Endothelial cell of umbilical vein (primary cell): ENCODE data around the gene SYT7. TPM values are rescaled to one million over a fixed set of nuclear protein-coding genes. Genes with fewer than 3 reads are reported as not detected.

Experiments
- BruUV-seq: library from RNA; stranded (reverse); fragments of 400-500 nt; replicated peaks from 2 replicates; lab custom pipeline; 2021; lab: Mats Ljungman, UMichigan
- CTCF ChIA-PET: fragments of 300-600, 350-600 bp; sonication (Branson Sonifier 250); formaldehyde crosslinking; loops from one replicate; lab custom pipeline; 2021; ENCODE audit warnings: antibody characterized with exemption, inconsistent platforms; lab: Charles Lee
- POLR2A ChIA-PET: fragments of 300-600, 350-600 bp; sonication (Branson Sonifier 250); formaldehyde crosslinking; loops from one replicate; lab custom pipeline; 2021; ENCODE audit warnings: antibody characterized with exemption, inconsistent platforms; lab: Charles Lee
- DNase-seq: peaks from one replicate; pipeline ENCODE4 v3.0.0-alpha.2; 2011; ENCODE audit warnings: low read depth, low spot score
- FAIRE-seq: peaks from 2 replicates; lab custom pipeline; 2011; peaks lifted over from hg19 to GRCh38; lab: Jason Lieb, UNC
- H2AFZ ChIP-seq: 2 replicates; pipeline ENCODE4 v1.6.0; 2012; ENCODE audit warnings: low read depth, low read length, control low read depth, inconsistent platforms
- H3K27ac ChIP-seq: 2 replicates; pipeline ENCODE4 v1.5.1; 2011; ENCODE audit warnings: low read depth, mild to moderate bottlenecking, control low read depth, low read length, moderate library complexity; ENCODE audit not compliant: insufficient read depth
- H3K27me3 ChIP-seq, 2 experiments: 2 replicates each; pipeline versions ENCODE4 v1.6.0 to v1.6.1; 2011; ENCODE audit warnings: low read length in 2 of 2, mixed read lengths in 1 of 2; ENCODE audit not compliant: control insufficient read depth in 2 of 2, insufficient read depth in 2 of 2
- H3K36me3 ChIP-seq, 2 experiments: 2 replicates in 1 of 2; 3 replicates in 1 of 2; pipeline ENCODE4 v1.5.1; 2011; ENCODE audit warnings: low read length in 2 of 2, mild to moderate bottlenecking in 1 of 2, moderate library complexity in 1 of 2; ENCODE audit not compliant: control insufficient read depth in 2 of 2, insufficient read depth in 2 of 2; ENCODE audit errors: extremely low read depth in 1 of 2
- H3K4me1 ChIP-seq: 3 replicates; pipeline ENCODE4 v1.5.1; 2011; ENCODE audit warnings: mild to moderate bottlenecking, low read length; ENCODE audit not compliant: control insufficient read depth, insufficient read depth; ENCODE audit errors: extremely low read depth
- H3K4me2 ChIP-seq: 2 replicates; pipeline ENCODE4 v1.6.1; 2011; ENCODE audit warnings: low read length, control low read depth, mixed read lengths; ENCODE audit not compliant: insufficient read depth
- H3K4me3 ChIP-seq, 3 experiments: fragments of 200-600 bp in 1 of 3; sonication (generic), shearing (Covaris generic) in 1 of 3; replicated peaks in 1 of 3; 2 replicates each; pipeline ENCODE4 v1.5.1; 2011 to 2016; ENCODE audit warnings: control low read depth in 3 of 3, low read length in 3 of 3, mild to moderate bottlenecking in 2 of 3, inconsistent platforms in 1 of 3, low read depth in 1 of 3, moderate library complexity in 1 of 3; ENCODE audit not compliant: insufficient read depth in 1 of 3
- H3K79me2 ChIP-seq: 2 replicates; pipeline ENCODE4 v1.6.0; 2012; ENCODE audit warnings: low read length, inconsistent platforms; ENCODE audit not compliant: control insufficient read depth, insufficient read depth
- H3K9ac ChIP-seq: replicated peaks from 2 replicates; pipeline ENCODE3; 2011; ENCODE audit warnings: low read length, control low read depth; ENCODE audit not compliant: insufficient read depth; ENCODE audit errors: extremely low read depth
- H3K9me1 ChIP-seq: replicated peaks from 3 replicates; pipeline ENCODE4 v1.6.0; 2011; ENCODE audit warnings: mild to moderate bottlenecking, low read length; ENCODE audit not compliant: control insufficient read depth, insufficient read depth; ENCODE audit errors: extremely low read depth
- H3K9me3 ChIP-seq: replicated peaks from 2 replicates; pipeline ENCODE4 v1.5.1; 2012; ENCODE audit warnings: low read length, inconsistent platforms; ENCODE audit not compliant: control insufficient read depth, insufficient read depth
- H4K20me1 ChIP-seq: replicated peaks from 2 replicates; pipeline ENCODE3; 2011; ENCODE audit warnings: mild to moderate bottlenecking, low read length; ENCODE audit not compliant: control insufficient read depth, insufficient read depth; ENCODE audit errors: extremely low read depth
- CTCF ChIP-seq, 2 donors: IDR thresholded peaks; 1 replicate in 1 of 2; 2 replicates in 1 of 2; pipeline ENCODE4 v1.5.1; 2011; ENCODE audit warnings: low read length in 2 of 2, mild to moderate bottlenecking in 2 of 2, moderate library complexity in 2 of 2, control low read depth in 1 of 2, inconsistent platforms in 1 of 2, low read depth in 1 of 2; ENCODE audit not compliant: insufficient read depth in 1 of 2; ENCODE audit errors: extremely low read depth in 1 of 2
- EZH2 ChIP-seq: IDR thresholded peaks from 2 replicates; pipeline ENCODE4 v1.6.1; 2012; ENCODE audit warnings: borderline replicate concordance, low read depth, mild to moderate bottlenecking, moderate library complexity, low read length, inconsistent platforms; ENCODE audit not compliant: severe bottlenecking
- FOS ChIP-seq: IDR thresholded peaks from 2 replicates; pipeline ENCODE4 v1.6.1; 2011; ENCODE audit warnings: mild to moderate bottlenecking, low read length, moderate library complexity, borderline replicate concordance; ENCODE audit not compliant: insufficient read depth
- GATA2 ChIP-seq: IDR thresholded peaks from 2 replicates; pipeline ENCODE4 v1.7.0; 2011; ENCODE audit warnings: low read depth, mild to moderate bottlenecking, moderate library complexity, mixed read lengths, low read length; ENCODE audit not compliant: insufficient read length, insufficient read depth
- JUN ChIP-seq: IDR thresholded peaks from 2 replicates; pipeline ENCODE4 v1.6.1; 2011; ENCODE audit warnings: borderline replicate concordance, low read depth; ENCODE audit not compliant: insufficient read length, insufficient read depth
- MYC ChIP-seq: IDR thresholded peaks from one replicate; pipeline ENCODE4 v1.6.1; 2011; ENCODE audit warnings: mild to moderate bottlenecking, low read depth, low read length
- POLR2A ChIP-seq: IDR thresholded peaks from 2 replicates; pipeline ENCODE4 v1.6.1; 2012; ENCODE audit warnings: low read depth, mild to moderate bottlenecking, control low read depth, low read length
- dilution Hi-C: fragments of 300-500 bp; cut with MboI; formaldehyde crosslinking; loops from one replicate; pipeline ENCODE4 v1.15.0; 2019; ENCODE audit warnings: low sequenced_read_pairs; ENCODE audit not compliant: extremely low pct_ligation_motif_present
- intact Hi-C: fragments of 100-400 bp; cut with micrococcal nuclease; formaldehyde crosslinking; loops from one replicate; pipeline ENCODE4 v1.10.0; 2022
- polyA plus RNA-seq, 4 experiments: library from polyadenylated mRNA; depleted of rRNA in 3 of 4; stranded (reverse) in 3 of 4; unstranded in 1 of 4; fragments of >200 nt; gene quantifications; 2 replicates each; pipeline versions ENCODE4 v1.2.1 to v1.2.3, GENCODE V29; 2011 to 2012; ENCODE audit warnings: missing spikeins in 1 of 4
- total RNA-seq: library from RNA; stranded (reverse); gene quantifications from 2 replicates; pipeline ENCODE4 v1.2.3, GENCODE V29; 2021

The SYT7 gene
- total and polyA plus RNA-seq, 2 donors (not counting 3 experiments of a cell fraction or from before 2014, with no cell fraction given) = 0.08 to 0.55 TPM

- no peak overlapping the region for H3K9ac ChIP-seq
- no peaks in the 10 kb centered on the region for H3K9me1 ChIP-seq
- no peaks in the 10 kb centered on the region for H3K36me3 ChIP-seq
- no peak for TF ChIP-seq POLR2A
- TF ChIP-seq GATA2 = no peak
- intact Hi-C loops = no loop called here
- peaks cover 0 to 2% of the 10 kb centered on the region in 2 experiments for H3K27me3 ChIP-seq
- H3K4me1 ChIP-seq = peaks cover 13% of the 10 kb centered on the region
- CTCF ChIA-PET = interaction anchor here (0.7 to 1.8 kb wide), 9 partner anchors 9 to 152 kb away, joined by 3 to 8 read pairs (median 4); no protein-coding TSS in a partner anchor
- dilution Hi-C loops = no loop called here
- H3K4me2 ChIP-seq = no peak overlapping the region
- DNase-seq (no peak), FAIRE-seq (no peak)
- no peak overlapping the region for H2AFZ ChIP-seq
- H3K4me3 ChIP-seq = no peak overlapping the region
- H3K9me3 ChIP-seq = no peaks in the 10 kb centered on the region
- POLR2A ChIA-PET = no interaction called here
- no peaks in the 10 kb centered on the region for H3K79me2 ChIP-seq
- BruUV-seq = no TSS peak
- H4K20me1 ChIP-seq = no peaks in the 10 kb centered on the region
- no peak overlapping the region for H3K27ac ChIP-seq
Observed at GRCh38 chr11:61598374-61598773, 17.5 kb upstream of the SYT7 start.

- CTCF ChIA-PET = no interaction called here
- no peak overlapping the region for H3K9ac ChIP-seq
- intact Hi-C loops = no loop called here
- dilution Hi-C loops = no loop called here
- H3K9me1 ChIP-seq = no peaks in the 10 kb centered on the region
- TF ChIP-seq MYC (no peak), CTCF (IDR thresholded peaks at IDR 0.05; ENCODE audit: extremely low read depth in 1 of 2, insufficient read depth in 1 of 2, low read depth in 1 of 2, low read length in 2 of 2) (no peak), JUN (no peak), EZH2 (no peak), FOS (no peak)
- H2AFZ ChIP-seq = no peak overlapping the region
- FAIRE-seq = no peak
- peaks cover 0 to 6% of the 10 kb centered on the region in 2 experiments for H3K27me3 ChIP-seq
- POLR2A ChIA-PET = no interaction called here
- DNase-seq = no peak
- peaks cover 13% of the 10 kb centered on the region for H3K4me1 ChIP-seq
- no peaks in the 10 kb centered on the region for H3K79me2 ChIP-seq
- H3K9me3 ChIP-seq = no peaks in the 10 kb centered on the region
- H4K20me1 ChIP-seq = no peaks in the 10 kb centered on the region
- H3K36me3 ChIP-seq = no peaks in the 10 kb centered on the region
- no peak overlapping the region for H3K4me2 ChIP-seq
- H3K4me3 ChIP-seq = no peak overlapping the region
- no TSS peak for BruUV-seq
- H3K27ac ChIP-seq = no peak overlapping the region
Observed at GRCh38 chr11:61596990-61597389, 16.1 kb upstream of the SYT7 start.
